WTC11 (cell line): ENCODE measurements around the gene COL18A1. TPM values are rescaled to one million over a fixed set of nuclear protein-coding genes. Genes with fewer than 3 reads are reported as not detected.

Experiments used
- ATAC-seq: fragments of 200-7000 bp; cut with Tn5 transposase; 2 replicates; pipeline ENCODE4 v1.10.0; 2021; ENCODE audit warnings: mild to moderate bottlenecking, moderate library complexity
- CTCF ChIA-PET: fragments of 300-600 bp; sonication (Branson Sonifier 250); formaldehyde crosslinking; loops from one replicate; lab custom pipeline; 2021; ENCODE audit warnings: antibody characterized with exemption; lab: Charles Lee
- POLR2A ChIA-PET: fragments of 350-600 bp; sonication (Branson Sonifier 250); formaldehyde crosslinking; loops from one replicate; lab custom pipeline; 2021; ENCODE audit warnings: antibody characterized with exemption; lab: Charles Lee
- DNase-seq: peaks from one replicate; pipeline ENCODE4 v3.0.0; 2021; ENCODE audit warnings: low spot score
- H3K27ac Mint-ChIP-seq: 2 replicates; pipeline ENCODE4 v1.8.0; 2021; ENCODE audit warnings: mixed read lengths
- H3K27me3 Mint-ChIP-seq: 2 replicates; pipeline ENCODE4 v1.8.0; 2021; ENCODE audit warnings: low read depth, mild to moderate bottlenecking, moderate library complexity, mixed read lengths
- H3K36me3 Mint-ChIP-seq: 2 replicates; pipeline ENCODE4 v1.8.0; 2021; ENCODE audit warnings: mixed read lengths
- H3K4me1 Mint-ChIP-seq: 2 replicates; pipeline ENCODE4 v1.8.0; 2022; ENCODE audit warnings: mixed read lengths
- H3K4me3 Mint-ChIP-seq: 2 replicates; pipeline ENCODE4 v1.8.0; 2021; ENCODE audit warnings: mild to moderate bottlenecking, moderate library complexity, mixed read lengths
- H3K9me3 Mint-ChIP-seq: 2 replicates; pipeline ENCODE4 v1.8.0; 2021; ENCODE audit warnings: mixed read lengths
- AR ChIP-seq: fragments of 250-450 bp; sonication (Bioruptor Pico); IDR thresholded peaks from 2 replicates; pipeline ENCODE4 v1.9.0; 2021; ENCODE audit warnings: mild to moderate bottlenecking
- ATF3 ChIP-seq: sonication (generic); formaldehyde crosslinking; conservative IDR thresholded peaks from 2 replicates; pipeline ENCODE4 v1.8.1; 2022; ENCODE audit warnings: mild to moderate bottlenecking, missing genetic modification reagents
- CTCF ChIP-seq: fragments of 200-600 bp; IDR thresholded peaks from 2 replicates; pipeline ENCODE4 v1.8.0; 2022; ENCODE audit warnings: antibody characterized with exemption
- HMGXB4 ChIP-seq: sonication (generic); formaldehyde crosslinking; IDR thresholded peaks from 2 replicates; pipeline ENCODE4 v1.8.1; 2023; ENCODE audit warnings: mild to moderate bottlenecking, moderate library complexity, missing genetic modification reagents
- MLX ChIP-seq: sonication (generic); formaldehyde crosslinking; IDR thresholded peaks from 2 replicates; pipeline ENCODE4 v1.8.1; 2023; ENCODE audit warnings: mild to moderate bottlenecking, missing genetic modification reagents, moderate library complexity
- MXD4 ChIP-seq: fragments of 250-450 bp; sonication (Bioruptor Pico); IDR thresholded peaks from 2 replicates; pipeline ENCODE4 v1.8.0; 2021; ENCODE audit warnings: mild to moderate bottlenecking, moderate library complexity, borderline replicate concordance
- NFATC4 ChIP-seq: fragments of 250-450 bp; sonication (Bioruptor Pico); IDR thresholded peaks from 2 replicates; pipeline ENCODE4 v1.9.0; 2021; ENCODE audit warnings: mild to moderate bottlenecking
- NR3C1 ChIP-seq: sonication (generic); formaldehyde crosslinking; conservative IDR thresholded peaks from 2 replicates; pipeline ENCODE4 v1.8.1; 2023; ENCODE audit warnings: low read depth, mild to moderate bottlenecking, missing genetic modification reagents
- PREB ChIP-seq: sonication (generic); formaldehyde crosslinking; IDR thresholded peaks from 2 replicates; pipeline ENCODE4 v1.8.1; 2022; ENCODE audit warnings: mild to moderate bottlenecking, missing genetic modification reagents, moderate library complexity, borderline replicate concordance
- ZSCAN18 ChIP-seq: fragments of 250-450 bp; sonication (Bioruptor Pico); IDR thresholded peaks from 2 replicates; pipeline ENCODE4 v2.1.2; 2022; ENCODE audit warnings: mild to moderate bottlenecking, moderate library complexity
- total RNA-seq: library from RNA; stranded (reverse); gene quantifications from 3 replicates; pipeline ENCODE4 v1.2.3, GENCODE V29; 2021

The COL18A1 gene
- total RNA-seq, 1 experiment from 2014 or later = 231 TPM

- no peak for TF ChIP-seq AR (CRISPR knock-in tag)
Measured at GRCh38 chr21:45494135-45494850, 89.3 kb downstream of the COL18A1 start (continued).

- DNase-seq = no peak
- Mint-ChIP-seq H3K4me3 (no peak overlapping the region), H3K27me3 (no peaks in the 10 kb centered on the region), H3K36me3 (peaks cover 38% of the 10 kb centered on the region), H3K9me3 (peaks cover 12% of the 10 kb centered on the region), H3K4me1 (no peaks in the 10 kb centered on the region), H3K27ac (no peak overlapping the region)
- no peak; the same call in 1 of the 2 replicates for ATAC-seq
- ChIA-PET POLR2A (no interaction called here), CTCF (interaction anchor here (0.6 kb wide), 1 partner anchor 207 kb away, joined by 6 read pairs; the partner anchor contains the start of gene POFUT2)
- TF ChIP-seq CTCF (no peak), MLX (CRISPR knock-in tag) (no peak), PREB (CRISPR knock-in tag) (no peak), ATF3 (CRISPR knock-in tag) (no peak), NR3C1 (CRISPR knock-in tag) (no peak), NFATC4 (CRISPR knock-in tag) (no peak), HMGXB4 (CRISPR knock-in tag) (no peak), MXD4 (CRISPR knock-in tag) (no peak), ZSCAN18 (CRISPR knock-in tag) (no peak)
Measured at GRCh38 chr21:45494851-45495680, 90.1 kb downstream of the COL18A1 start.
